Raji (cell line): Measurements from ENCODE around the gene TRIM17.

Experiments used
- POLR2A ChIP-seq: IDR thresholded peaks from 2 replicates; pipeline ENCODE4 v1.6.1; 2011; ENCODE audit warnings: low read depth, low read length, control low read depth; ENCODE audit not compliant: insufficient read depth

TRIM17 gene

GRCh38 chr1:228372183-228373003 lies 44.3 kb downstream of the TRIM17 start:
- no peak for TF ChIP-seq POLR2A

GRCh38 chr1:228371741-228372182 lies 44.9 kb downstream of the TRIM17 start:
- TF ChIP-seq POLR2A: no peak

GRCh38 chr1:228370941-228371740 lies 45.5 kb downstream of the TRIM17 start:
- no peak for TF ChIP-seq POLR2A

GRCh38 chr1:228370439-228370940 lies 46.2 kb downstream of the TRIM17 start:
- no peak for TF ChIP-seq POLR2A

GRCh38 chr1:228369608-228370438 lies 46.8 kb downstream of the TRIM17 start:
- no peak for TF ChIP-seq POLR2A

- TF ChIP-seq POLR2A: no peak
These were observed 47.7 kb downstream of the TRIM17 start for GRCh38 chr1:228368801-228369607.

GRCh38 chr1:228367798-228368791 lies 48.6 kb downstream of the TRIM17 start:
- TF ChIP-seq POLR2A: no peak

DNA sequence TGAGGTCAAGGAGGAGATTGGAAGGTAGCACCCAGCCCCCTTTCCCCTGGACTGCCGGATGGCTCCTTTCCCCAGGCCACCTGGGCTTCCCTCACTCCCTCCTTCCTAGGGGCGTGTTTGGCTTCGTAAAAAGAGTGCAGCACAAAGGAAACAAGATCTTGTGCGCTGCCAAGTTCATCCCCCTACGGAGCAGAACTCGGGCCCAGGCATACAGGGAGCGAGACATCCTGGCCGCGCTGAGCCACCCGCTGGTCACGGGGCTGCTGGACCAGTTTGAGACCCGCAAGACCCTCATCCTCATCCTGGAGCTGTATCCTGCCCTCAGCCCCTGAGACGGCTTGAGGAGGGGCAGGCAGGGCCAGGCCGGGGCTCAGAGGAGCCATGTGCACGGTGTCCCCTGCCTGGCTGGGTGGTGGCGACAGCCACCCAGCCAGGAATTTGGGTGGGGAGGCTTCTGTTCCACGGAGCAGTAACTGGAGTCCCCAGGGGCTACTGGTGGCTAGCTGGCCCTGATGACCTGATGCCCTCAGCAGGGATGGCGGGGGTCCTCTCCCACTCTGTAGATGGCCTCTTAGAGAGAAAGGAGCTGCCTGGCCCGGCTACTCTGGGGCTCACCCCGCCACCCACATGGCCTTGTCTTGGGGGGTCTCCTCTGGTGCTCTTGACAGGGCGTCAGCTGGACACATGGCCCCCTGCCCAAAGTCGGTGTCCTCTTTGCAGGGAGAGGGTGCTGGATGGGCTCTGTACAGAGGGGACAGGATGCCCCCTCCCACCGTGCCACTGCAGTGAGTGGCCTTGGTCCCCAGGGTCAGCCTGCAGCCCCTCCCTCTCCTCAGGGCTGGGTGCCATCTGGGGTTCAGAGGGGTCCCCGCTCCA lies 49.6 kb downstream of the TRIM17 start:
- no peak for TF ChIP-seq POLR2A

DNA sequence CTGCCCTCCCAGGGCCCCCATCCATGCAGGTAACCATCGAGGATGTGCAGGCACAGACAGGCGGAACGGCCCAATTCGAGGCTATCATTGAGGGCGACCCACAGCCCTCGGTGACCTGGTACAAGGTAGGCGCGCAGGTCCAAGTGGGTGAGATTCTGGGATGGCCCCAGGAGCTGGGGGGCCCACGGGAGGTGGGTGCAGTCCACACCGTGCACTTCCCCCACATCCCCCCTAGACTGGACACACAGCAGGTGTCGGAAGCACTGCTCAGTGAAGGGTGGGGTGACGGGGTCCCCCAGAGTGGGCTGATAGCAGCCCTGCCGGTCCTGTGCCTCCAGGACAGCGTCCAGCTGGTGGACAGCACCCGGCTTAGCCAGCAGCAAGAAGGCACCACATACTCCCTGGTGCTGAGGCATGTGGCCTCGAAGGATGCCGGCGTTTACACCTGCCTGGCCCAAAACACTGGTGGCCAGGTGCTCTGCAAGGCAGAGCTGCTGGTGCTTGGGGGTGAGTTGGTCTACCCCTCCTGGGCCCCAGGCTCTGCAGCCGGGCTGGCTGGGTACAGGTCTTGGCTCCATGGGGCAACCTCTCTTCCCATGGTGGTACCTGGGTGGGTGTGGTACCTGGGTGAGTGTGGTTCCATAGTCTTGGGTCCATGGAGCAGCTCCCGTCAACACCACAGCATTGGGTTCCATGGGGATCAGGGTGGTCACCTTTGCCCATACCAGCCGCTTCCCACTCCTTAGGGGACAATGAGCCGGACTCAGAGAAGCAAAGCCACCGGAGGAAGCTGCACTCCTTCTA lies 50.4 kb downstream of the TRIM17 start:
- no peak for TF ChIP-seq POLR2A

DNA sequence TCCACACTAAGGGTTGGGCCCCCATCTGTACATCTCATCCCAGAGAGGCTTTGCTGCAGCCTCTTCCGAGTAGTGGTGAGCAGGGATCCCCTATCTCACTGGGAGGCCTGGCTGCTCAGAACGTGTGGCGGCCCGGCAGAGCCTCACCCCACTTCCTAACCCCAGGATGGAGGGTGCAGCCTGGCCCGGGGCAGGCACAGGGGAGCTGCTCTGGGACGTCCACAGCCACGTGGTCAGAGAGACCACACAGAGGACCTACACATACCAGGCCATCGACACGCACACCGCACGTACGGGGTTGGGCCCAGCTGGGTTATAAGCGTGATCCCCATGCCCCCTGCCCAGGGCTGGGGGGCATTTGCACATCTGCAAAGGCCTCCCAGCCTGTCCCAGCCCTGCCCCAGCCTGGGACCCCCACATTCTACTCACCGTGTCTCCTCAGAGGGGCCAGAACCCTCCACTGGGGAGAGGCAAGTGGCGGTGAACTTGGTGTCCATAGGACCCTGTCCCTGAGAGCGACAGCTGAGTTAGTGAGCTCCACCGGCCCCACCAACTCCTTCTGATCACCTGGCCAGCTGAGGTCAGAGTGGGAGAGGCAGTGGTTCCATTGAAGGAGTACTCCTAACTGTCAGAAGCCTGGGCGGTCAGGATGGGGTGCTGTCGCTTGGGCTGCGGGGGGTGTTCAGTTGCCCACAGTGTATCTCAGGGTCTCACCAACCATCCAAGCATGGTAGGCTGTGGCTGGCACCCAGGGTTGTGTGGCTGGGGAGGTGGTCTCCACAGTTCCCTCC lies 51.2 kb downstream of the TRIM17 start:
- no peak for TF ChIP-seq POLR2A
